ENCODE data around the gene SRXN1. TPM values are rescaled to one million over a fixed set of nuclear protein-coding genes. Genes with fewer than 3 reads are reported as not detected.

The SRXN1 gene
- total RNA-seq, 1 experiment from 2014 or later: 1.0 TPM

- DNase-seq: no peak
- Histone ChIP-seq H3K36me3 (ENCODE audit: insufficient read depth, low read length) (no peaks in the 10 kb centered on the region), H2AFZ (ENCODE audit: low read length) (no peak overlapping the region), H3K9me3 (ENCODE audit: low read length) (no peaks in the 10 kb centered on the region), H4K20me1 (ENCODE audit: insufficient read depth, low read depth, low read length) (no peaks in the 10 kb centered on the region), H3K4me3 (ENCODE audit: low read length) (no peak overlapping the region), H3K9me2 (replicated peaks; ENCODE audit: insufficient read depth, low read length) (no peaks in the 10 kb centered on the region), H3K9ac (ENCODE audit: low read length) (no peak overlapping the region), H3K4me2 (ENCODE audit: low read depth, low read length, poor library complexity, severe bottlenecking) (no peak overlapping the region), H3K4me1 (ENCODE audit: low read length) (no peaks in the 10 kb centered on the region), H3K27ac (ENCODE audit: low read length) (no peak overlapping the region), H3K27me3 (ENCODE audit: low read length) (no peaks in the 10 kb centered on the region), H3K79me2 (ENCODE audit: low read length) (no peaks in the 10 kb centered on the region)
These were observed 41.2 kb downstream of the SRXN1 start for GRCh38 chr20:611843-612185.

DNA sequence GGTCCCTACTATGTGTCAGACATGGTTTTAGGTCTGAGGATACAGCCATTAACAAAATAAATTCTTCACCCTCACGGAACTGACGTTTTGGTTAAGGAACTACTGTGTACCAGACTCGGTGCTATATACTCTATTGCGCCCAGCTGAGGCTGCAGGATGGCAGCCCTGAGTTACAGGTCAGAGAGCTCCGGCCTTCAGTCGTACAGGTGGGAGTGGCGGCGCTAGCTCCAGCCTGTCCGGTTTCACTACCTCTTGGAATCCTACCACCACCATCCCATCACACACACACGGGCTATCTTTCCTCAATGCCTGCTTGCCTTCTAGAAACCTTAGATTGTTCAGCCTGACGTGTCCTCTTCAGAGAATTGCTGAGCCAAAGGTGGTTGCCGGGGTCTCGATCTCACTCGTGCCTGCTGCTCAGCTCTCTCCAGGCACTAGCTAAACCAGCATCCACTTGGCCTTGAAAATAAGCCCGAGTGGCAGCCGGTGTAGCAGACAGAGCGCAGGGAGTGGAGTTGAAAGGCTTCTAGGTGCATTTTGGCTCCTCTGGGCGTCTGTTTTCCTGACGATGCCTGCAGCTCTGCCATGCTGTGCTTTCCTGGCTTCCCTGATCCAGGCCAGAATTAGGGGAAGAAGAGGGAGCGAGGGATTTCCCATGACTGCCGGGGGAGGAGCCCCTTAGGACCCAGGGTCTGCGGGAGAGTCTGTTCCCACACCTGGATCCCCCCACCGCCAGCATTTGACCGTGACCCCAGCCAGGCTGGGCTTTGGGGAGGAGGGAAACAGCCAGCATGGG lies 41.8 kb downstream of the SRXN1 start:
- DNase-seq: no peak
- Histone ChIP-seq H3K4me2 (ENCODE audit: low read depth, low read length, poor library complexity, severe bottlenecking) (no peak overlapping the region), H3K9ac (ENCODE audit: low read length) (no peak overlapping the region), H3K9me2 (replicated peaks; ENCODE audit: insufficient read depth, low read length) (no peaks in the 10 kb centered on the region), H3K27me3 (ENCODE audit: low read length) (no peaks in the 10 kb centered on the region), H3K36me3 (ENCODE audit: insufficient read depth, low read length) (no peaks in the 10 kb centered on the region), H4K20me1 (ENCODE audit: insufficient read depth, low read depth, low read length) (no peaks in the 10 kb centered on the region), H3K4me1 (ENCODE audit: low read length) (no peaks in the 10 kb centered on the region), H3K4me3 (ENCODE audit: low read length) (no peak overlapping the region), H3K9me3 (ENCODE audit: low read length) (no peaks in the 10 kb centered on the region), H2AFZ (ENCODE audit: low read length) (no peak overlapping the region), H3K27ac (ENCODE audit: low read length) (no peak overlapping the region), H3K79me2 (ENCODE audit: low read length) (no peaks in the 10 kb centered on the region)

GRCh38 chr20:610130-611046 lies 42.6 kb downstream of the SRXN1 start, which contains the start of gene TCF15:
Gene TCF15 (minus strand): TSS chr20:610309. CDS start chr20:610237, 72 bp downstream.
- Histone ChIP-seq H3K9ac (ENCODE audit: low read length) (no peak within 1 kb of the TSS), H2AFZ (ENCODE audit: low read length) (no peak within 1 kb of the TSS), H4K20me1 (ENCODE audit: insufficient read depth, low read depth, low read length) (no peaks in the 10 kb centered on the region), H3K4me2 (ENCODE audit: low read depth, low read length, poor library complexity, severe bottlenecking) (no peak within 1 kb of the TSS), H3K4me1 (ENCODE audit: low read length) (no peaks in the 10 kb centered on the region), H3K9me3 (ENCODE audit: low read length) (no peaks in the 10 kb centered on the region), H3K4me3 (ENCODE audit: low read length) (no peak within 1 kb of the TSS), H3K79me2 (ENCODE audit: low read length) (no peaks in the 10 kb centered on the region), H3K27me3 (ENCODE audit: low read length) (no peaks in the 10 kb centered on the region), H3K9me2 (replicated peaks; ENCODE audit: insufficient read depth, low read length) (no peaks in the 10 kb centered on the region), H3K27ac (ENCODE audit: low read length) (no peak within 1 kb of the TSS), H3K36me3 (ENCODE audit: insufficient read depth, low read length) (no peaks in the 10 kb centered on the region)
- DNase-seq: no peak

GRCh38 chr20:609371-609964 lies 43.5 kb downstream of the SRXN1 start:
- no peak for DNase-seq
- no peak overlapping the region for H3K4me2 ChIP-seq (ENCODE audit: low read depth, low read length, poor library complexity, severe bottlenecking)
- no peaks in the 10 kb centered on the region for H4K20me1 ChIP-seq (ENCODE audit: insufficient read depth, low read depth, low read length)
- no peaks in the 10 kb centered on the region for H3K79me2 ChIP-seq (ENCODE audit: low read length)
- no peaks in the 10 kb centered on the region for H3K9me2 ChIP-seq (replicated peaks; ENCODE audit: insufficient read depth, low read length)
- H3K4me1 ChIP-seq (ENCODE audit: low read length): no peaks in the 10 kb centered on the region
- no peak overlapping the region for H3K9ac ChIP-seq (ENCODE audit: low read length)
- no peak overlapping the region for H3K27ac ChIP-seq (ENCODE audit: low read length)
- H3K36me3 ChIP-seq (ENCODE audit: insufficient read depth, low read length): no peaks in the 10 kb centered on the region
- H3K4me3 ChIP-seq (ENCODE audit: low read length): no peak overlapping the region
- no peaks in the 10 kb centered on the region for H3K9me3 ChIP-seq (ENCODE audit: low read length)
- H2AFZ ChIP-seq (ENCODE audit: low read length): no peak overlapping the region
- no peaks in the 10 kb centered on the region for H3K27me3 ChIP-seq (ENCODE audit: low read length)

DNA sequence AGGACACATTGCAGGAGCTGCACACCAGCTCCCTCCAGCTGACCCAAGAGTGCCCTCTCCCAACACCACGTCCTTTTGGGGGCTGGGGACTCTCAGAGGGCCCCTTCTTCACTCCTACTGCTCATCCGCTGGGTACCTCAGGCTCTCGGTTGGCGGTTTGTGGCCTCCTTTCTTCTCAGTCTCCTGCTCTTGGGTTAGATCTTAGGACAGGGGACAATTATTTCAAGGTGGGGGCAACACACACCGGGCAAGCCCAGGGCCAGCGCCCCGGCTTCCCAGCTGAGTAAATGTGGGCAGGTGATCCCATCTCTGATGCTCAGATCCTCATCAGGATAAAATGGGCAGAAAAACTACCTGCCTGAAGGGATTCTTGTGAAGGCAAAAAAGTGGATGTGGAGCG lies 44.0 kb downstream of the SRXN1 start:
- no peaks in the 10 kb centered on the region for H3K9me3 ChIP-seq (ENCODE audit: low read length)
- H3K9ac ChIP-seq (ENCODE audit: low read length): no peak overlapping the region
- no peak overlapping the region for H3K4me2 ChIP-seq (ENCODE audit: low read depth, low read length, poor library complexity, severe bottlenecking)
- no peaks in the 10 kb centered on the region for H3K4me1 ChIP-seq (ENCODE audit: low read length)
- H3K27me3 ChIP-seq (ENCODE audit: low read length): no peaks in the 10 kb centered on the region
- no peaks in the 10 kb centered on the region for H3K79me2 ChIP-seq (ENCODE audit: low read length)
- no peaks in the 10 kb centered on the region for H4K20me1 ChIP-seq (ENCODE audit: insufficient read depth, low read depth, low read length)
- no peaks in the 10 kb centered on the region for H3K36me3 ChIP-seq (ENCODE audit: insufficient read depth, low read length)
- no peak overlapping the region for H2AFZ ChIP-seq (ENCODE audit: low read length)
- H3K4me3 ChIP-seq (ENCODE audit: low read length): no peak overlapping the region
- no peak overlapping the region for H3K27ac ChIP-seq (ENCODE audit: low read length)
- no peaks in the 10 kb centered on the region for H3K9me2 ChIP-seq (replicated peaks; ENCODE audit: insufficient read depth, low read length)
- DNase-seq: no peak

DNA sequence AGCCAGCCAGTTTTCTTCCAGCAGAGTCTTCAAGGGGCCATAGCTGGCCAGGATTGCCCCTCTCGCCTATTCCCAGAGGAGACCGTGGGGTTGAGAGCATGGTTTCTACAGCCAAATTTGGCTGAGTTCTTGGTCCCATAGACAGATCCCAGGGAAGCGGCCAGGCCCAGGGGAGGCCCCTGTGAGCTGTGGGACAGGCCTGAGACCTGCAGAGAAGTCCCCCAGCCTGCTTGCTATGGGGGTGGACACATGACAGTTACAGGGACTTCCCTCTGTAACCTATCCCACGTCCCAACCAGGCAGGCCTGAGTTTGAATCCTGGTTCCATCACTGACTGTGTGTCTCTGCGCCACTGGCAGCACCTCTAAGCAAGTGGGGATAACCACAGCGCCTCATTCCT lies 45.5 kb downstream of the SRXN1 start:
- Histone ChIP-seq H3K36me3 (ENCODE audit: insufficient read depth, low read length) (no peaks in the 10 kb centered on the region), H2AFZ (ENCODE audit: low read length) (no peak overlapping the region), H3K79me2 (ENCODE audit: low read length) (no peaks in the 10 kb centered on the region), H4K20me1 (ENCODE audit: insufficient read depth, low read depth, low read length) (no peaks in the 10 kb centered on the region), H3K4me3 (ENCODE audit: low read length) (no peak overlapping the region), H3K9me2 (replicated peaks; ENCODE audit: insufficient read depth, low read length) (no peaks in the 10 kb centered on the region), H3K9ac (ENCODE audit: low read length) (no peak overlapping the region), H3K4me2 (ENCODE audit: low read depth, low read length, poor library complexity, severe bottlenecking) (no peak overlapping the region), H3K9me3 (ENCODE audit: low read length) (no peaks in the 10 kb centered on the region), H3K4me1 (ENCODE audit: low read length) (no peaks in the 10 kb centered on the region), H3K27ac (ENCODE audit: low read length) (no peak overlapping the region), H3K27me3 (ENCODE audit: low read length) (no peaks in the 10 kb centered on the region)
- no peak for DNase-seq

DNA sequence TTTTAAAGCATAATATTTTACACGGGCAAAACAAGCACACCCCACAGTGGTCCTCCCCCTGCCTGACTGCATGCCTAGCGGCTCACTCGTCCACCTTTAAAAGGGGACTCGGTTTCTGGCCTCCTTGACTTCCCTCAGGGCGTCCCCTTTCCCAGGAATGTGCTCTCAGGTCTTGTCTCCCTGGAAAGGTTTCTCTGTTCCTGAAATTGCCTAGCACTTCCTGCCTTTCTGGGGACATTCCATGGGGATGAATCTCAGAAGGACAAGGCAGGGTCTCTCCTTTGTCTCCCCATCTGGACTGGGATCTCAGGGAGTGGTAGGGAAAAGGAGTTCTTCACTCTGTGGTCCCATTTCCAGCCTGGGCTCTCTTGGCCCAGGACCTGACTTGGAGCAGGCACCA lies 47.8 kb downstream of the SRXN1 start:
- Histone ChIP-seq H3K27ac (ENCODE audit: low read length) (no peak overlapping the region), H3K9ac (ENCODE audit: low read length) (no peak overlapping the region), H2AFZ (ENCODE audit: low read length) (no peak overlapping the region), H3K79me2 (ENCODE audit: low read length) (no peaks in the 10 kb centered on the region), H3K4me1 (ENCODE audit: low read length) (no peaks in the 10 kb centered on the region), H3K9me3 (ENCODE audit: low read length) (no peaks in the 10 kb centered on the region), H4K20me1 (ENCODE audit: insufficient read depth, low read depth, low read length) (no peaks in the 10 kb centered on the region), H3K9me2 (replicated peaks; ENCODE audit: insufficient read depth, low read length) (no peaks in the 10 kb centered on the region), H3K27me3 (ENCODE audit: low read length) (no peaks in the 10 kb centered on the region), H3K4me3 (ENCODE audit: low read length) (no peak overlapping the region), H3K4me2 (ENCODE audit: low read depth, low read length, poor library complexity, severe bottlenecking) (no peak overlapping the region), H3K36me3 (ENCODE audit: insufficient read depth, low read length) (no peaks in the 10 kb centered on the region)
- no peak for DNase-seq

- no peaks in the 10 kb centered on the region for H3K9me3 ChIP-seq (ENCODE audit: low read length)
- H3K4me3 ChIP-seq (ENCODE audit: low read length): no peak overlapping the region
- H3K36me3 ChIP-seq (ENCODE audit: insufficient read depth, low read length): no peaks in the 10 kb centered on the region
- no peaks in the 10 kb centered on the region for H4K20me1 ChIP-seq (ENCODE audit: insufficient read depth, low read depth, low read length)
- no peak for DNase-seq
- no peak overlapping the region for H2AFZ ChIP-seq (ENCODE audit: low read length)
- no peaks in the 10 kb centered on the region for H3K9me2 ChIP-seq (replicated peaks; ENCODE audit: insufficient read depth, low read length)
- no peak overlapping the region for H3K27ac ChIP-seq (ENCODE audit: low read length)
- H3K27me3 ChIP-seq (ENCODE audit: low read length): no peaks in the 10 kb centered on the region
- H3K4me1 ChIP-seq (ENCODE audit: low read length): no peaks in the 10 kb centered on the region
- H3K9ac ChIP-seq (ENCODE audit: low read length): no peak overlapping the region
- H3K4me2 ChIP-seq (ENCODE audit: low read depth, low read length, poor library complexity, severe bottlenecking): no peak overlapping the region
- H3K79me2 ChIP-seq (ENCODE audit: low read length): no peaks in the 10 kb centered on the region
These were observed 49.8 kb downstream of the SRXN1 start for GRCh38 chr20:603116-603640.
